T-helper 9 cell (primary cell): ENCODE data around the gene ITSN1.
"Not testable (repeated sequence)": the region's sequence is repeated elsewhere in the genome, so short reads cannot be mapped to it uniquely, and the experiment has no call there.

Source experiments
- DNase-seq: peaks from one replicate; pipeline ENCODE4 v3.0.0-alpha.2; 2020

The ITSN1 gene

DNA sequence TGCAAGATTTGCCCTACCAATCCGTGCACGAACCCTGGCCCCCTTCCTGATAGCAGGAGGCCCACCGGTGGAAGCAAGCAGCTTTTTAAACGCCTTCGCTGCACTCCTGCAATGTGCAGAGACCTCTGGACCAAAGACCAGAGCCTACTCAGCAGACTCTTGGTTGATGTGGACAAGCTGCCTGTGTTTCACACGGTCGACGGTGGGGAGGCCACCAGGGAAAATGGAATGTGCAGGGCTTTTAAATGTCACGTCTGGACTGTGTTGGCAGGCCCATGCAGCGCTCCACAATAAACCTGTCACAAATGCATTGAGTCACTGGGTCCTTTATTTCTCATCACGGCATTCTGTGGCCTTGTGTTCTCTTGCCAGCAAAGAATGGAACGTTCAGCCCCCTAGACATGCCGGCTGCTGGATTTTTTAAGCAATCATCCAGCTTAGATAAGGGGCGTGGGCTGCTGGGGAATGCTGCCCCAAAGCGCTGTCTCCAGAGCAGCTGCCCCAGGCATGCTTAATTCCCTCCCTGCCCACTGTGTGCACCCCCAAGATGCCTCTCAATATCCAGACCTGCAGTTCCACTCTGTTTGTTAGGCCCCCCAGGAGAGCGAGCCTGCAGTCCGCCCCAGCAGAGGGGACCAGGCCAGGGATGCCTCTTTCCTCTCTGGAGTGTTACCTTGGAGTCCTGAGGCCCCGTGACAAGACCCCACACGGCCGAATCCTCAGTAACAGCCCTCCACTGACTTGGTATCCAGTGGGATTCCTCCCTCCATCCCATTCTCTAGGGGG, 202.0 kb downstream of the ITSN1 start:
- DNase-seq: no peak

GRCh38 chr21:33844890-33845205, 202.5 kb downstream of the ITSN1 start:
- no peak for DNase-seq

- DNase-seq: no peak
Measured at GRCh38 chr21:33846141-33846540, 203.8 kb downstream of the ITSN1 start.

DNA sequence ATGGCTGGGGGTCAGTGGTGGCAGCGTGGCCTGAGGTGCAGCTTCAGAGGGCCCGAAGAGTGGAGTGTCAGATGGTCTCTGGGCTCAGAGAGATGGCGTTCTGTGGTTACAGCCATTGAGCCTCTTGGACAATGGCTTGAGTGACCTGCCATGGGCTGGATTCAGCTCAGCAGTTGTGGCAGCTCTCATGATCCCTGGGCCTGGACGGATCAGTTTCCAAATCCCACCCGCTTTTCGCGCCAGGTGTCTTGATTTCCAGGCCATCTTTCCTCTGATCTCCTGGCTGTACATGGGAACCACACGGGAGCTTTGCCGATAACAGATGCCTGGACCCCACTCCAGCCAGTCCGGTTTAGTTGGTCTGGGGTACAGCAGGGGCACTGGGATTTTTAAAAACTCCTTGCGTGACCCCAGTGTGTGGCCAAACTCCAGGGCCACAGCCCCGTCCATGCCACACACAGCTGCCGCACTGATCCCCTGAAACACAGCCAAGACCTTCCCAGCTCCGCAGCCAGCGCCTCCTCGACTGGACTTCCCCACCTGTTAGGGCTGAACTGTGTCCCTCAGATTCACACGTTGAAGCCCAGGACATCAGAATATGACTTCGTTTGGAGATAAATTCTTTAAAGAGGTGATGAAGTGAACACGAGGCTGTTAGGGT, 205.4 kb downstream of the ITSN1 start:
- no peak for DNase-seq

DNA sequence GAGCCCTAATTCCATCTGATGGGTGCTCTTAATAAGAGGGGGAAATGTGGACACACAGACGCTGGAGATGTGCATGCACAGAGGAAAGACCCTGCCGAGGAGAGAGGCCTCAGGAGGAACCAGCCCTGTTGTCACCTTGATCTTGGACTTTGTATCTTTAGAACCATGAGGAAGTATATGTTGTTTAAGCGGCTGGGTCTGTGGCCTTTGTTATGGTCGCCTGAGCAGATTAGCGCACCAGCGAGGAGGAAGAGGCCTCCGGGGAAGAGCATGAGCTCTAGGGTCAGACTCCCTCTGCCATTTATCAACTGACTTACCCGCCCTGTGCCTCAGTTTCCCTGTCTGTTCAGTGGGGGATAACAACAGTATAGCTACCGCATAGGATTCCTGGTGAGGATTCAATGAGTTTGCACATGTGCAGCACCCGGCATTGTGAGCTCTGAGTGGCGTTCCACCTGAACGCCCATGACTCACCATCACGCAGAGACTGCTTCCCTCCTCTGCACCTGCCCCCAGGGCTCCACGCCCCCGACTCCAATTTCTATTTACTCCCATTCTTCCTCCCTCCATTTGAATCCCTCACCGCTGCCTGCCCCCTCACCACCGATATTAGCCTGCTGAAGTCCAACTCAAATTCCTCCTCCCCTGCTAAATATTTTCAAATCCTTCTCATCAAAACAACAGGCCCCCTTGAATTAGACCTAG, 206.1 kb downstream of the ITSN1 start:
- DNase-seq: no peak

DNA sequence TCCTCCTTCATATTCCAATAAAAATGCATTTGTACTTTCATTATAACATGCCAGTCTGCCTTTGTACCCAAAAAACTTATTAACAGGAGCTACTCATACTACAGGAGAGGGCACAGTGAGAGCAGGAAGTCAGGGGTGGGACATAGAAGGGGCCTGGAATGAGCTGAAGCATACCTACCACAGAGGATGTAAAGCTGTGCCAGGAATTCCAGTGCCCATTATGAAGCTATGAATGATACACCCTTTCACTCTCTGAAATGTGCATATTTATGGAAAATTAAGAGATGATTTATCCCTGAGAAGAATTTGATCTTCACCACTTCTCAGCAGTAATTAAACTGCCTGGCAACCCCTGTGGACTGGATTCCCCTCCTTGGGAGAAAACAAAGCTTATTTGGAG, 207.5 kb downstream of the ITSN1 start:
- DNase-seq: no peak

GRCh38 chr21:33850401-33850800, 208.1 kb downstream of the ITSN1 start:
- no peak for DNase-seq

DNA sequence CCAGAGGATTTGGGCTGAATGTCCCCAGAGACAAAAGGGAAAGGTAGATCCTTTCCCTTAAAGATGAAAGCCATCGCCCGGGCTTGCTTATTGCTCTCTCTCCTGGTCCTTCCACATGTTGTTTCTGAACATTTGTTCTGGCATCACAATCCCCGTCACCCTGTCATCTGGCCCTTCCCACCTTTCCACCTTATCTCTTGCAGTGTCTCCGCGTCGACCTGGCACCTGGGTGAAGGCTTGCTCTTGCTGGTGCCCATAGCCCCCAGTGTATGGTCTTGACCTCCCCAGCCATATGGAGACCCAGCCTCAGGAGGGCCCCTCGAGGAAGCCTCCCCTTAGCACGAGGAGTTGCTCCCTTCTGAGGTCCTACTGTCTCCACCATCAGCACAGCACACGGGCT, 208.7 kb downstream of the ITSN1 start:
- no peak for DNase-seq

GRCh38 chr21:33852485-33852884, 210.2 kb downstream of the ITSN1 start:
- DNase-seq: no peak

DNA sequence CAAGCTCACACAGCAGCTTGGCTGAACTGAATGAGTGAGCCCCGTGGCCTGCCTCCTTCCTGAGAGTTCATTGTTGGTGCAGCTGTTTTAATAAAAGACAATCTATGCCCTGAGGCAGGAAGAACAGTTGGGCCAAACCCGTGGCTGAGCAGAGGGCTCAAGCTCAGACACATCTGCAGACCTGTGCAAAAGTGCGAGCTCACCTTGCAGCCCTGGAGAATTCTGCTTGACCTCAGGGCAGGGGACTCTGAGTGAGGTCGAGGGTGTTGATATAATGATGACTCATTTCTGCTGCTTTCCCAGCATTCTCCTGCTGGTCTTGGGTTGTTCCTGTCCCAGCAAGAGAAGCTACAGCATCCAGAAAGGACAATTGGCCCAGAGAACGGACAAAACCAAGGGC, 212.3 kb downstream of the ITSN1 start:
- DNase-seq: no peak

DNA sequence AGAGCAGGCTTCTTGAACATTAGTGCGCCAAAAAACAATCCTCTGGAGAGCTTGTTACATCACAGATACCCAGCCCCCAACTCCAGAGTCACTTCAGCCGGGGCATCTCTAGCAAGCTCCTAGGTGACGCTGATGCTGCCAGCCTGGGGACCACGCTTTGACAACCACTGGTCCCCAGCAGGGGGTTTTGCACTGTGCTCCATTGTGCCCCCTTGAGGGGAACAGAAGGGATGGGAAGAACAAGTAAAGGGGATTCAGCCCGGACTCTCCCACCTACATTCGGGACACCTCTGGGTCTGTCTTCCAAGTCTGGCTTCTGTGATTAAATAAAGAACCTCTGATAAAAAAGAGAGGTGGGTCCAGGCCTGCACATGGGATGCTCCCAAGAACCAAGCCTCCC, 212.9 kb downstream of the ITSN1 start:
- no peak for DNase-seq

- no peak for DNase-seq
Measured at GRCh38 chr21:33856893-33857527, 214.7 kb downstream of the ITSN1 start.

GRCh38 chr21:33857846-33858666, 215.8 kb downstream of the ITSN1 start:
- DNase-seq: no peak

DNA sequence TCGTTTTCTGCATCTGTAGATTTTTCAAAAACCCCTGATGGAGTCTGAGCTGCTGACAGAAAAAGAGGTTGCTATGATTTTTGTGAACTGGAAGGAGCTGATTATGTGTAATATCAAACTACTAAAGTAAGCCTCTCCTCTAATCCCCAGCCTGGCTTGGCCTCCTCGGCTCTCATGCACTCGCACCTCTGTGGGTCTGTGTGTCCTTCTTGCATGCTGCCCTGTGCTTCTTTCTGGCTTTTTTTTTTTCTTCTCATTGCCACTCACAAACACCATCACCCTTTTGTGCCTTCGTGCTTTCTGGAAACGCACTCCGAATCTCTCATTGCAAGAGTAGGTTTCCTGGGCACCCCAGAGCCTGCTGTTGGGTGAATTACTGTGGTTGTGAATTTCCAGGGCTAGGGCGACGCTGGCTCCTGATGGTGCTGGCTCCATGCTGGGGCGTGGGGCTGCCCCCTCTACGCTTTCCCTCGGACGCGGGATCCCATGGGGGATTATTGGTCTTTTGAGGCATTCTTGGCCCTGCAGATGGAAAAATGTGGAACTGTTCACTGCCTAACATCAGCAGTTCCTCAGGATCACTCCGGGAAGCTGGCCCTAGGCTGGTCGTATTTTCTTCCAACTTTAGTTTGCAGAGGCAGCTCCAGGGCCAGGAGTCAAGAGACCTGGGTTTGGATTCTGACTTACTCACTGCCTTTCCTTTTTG, 216.5 kb downstream of the ITSN1 start:
- DNase-seq: no peak

- no peak for DNase-seq
Measured at GRCh38 chr21:33859373-33860102, 217.2 kb downstream of the ITSN1 start.

DNA sequence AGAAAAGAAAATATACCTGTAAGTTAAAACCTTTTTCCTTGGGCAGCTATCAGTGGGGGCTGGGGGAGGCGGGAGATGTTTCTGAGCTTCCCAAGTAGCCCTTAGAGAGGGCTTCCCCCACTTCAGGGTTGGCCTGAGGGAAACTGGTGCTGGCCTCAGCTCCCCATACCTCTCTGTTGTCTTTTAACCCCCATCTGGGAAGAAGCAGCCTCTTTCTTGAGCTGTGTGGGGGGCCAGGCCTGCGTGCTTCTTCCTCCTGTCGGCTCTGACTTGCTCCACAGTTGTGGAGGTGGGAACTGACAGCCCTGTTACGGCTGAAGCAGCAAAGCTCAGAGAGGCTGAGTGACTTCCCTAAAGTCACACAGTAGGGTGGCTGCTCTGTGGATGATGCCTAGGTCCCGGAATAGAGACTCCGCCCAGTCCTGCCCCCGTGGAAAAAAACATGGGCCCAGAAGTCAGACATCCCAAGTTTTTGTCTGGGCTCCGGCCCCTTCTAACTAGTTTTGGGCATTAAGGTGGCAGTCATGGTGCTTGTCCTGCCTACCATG, 218.1 kb downstream of the ITSN1 start:
- no peak for DNase-seq

GRCh38 chr21:33861125-33861524, 218.8 kb downstream of the ITSN1 start:
- no peak for DNase-seq

GRCh38 chr21:33863191-33863590, 220.9 kb downstream of the ITSN1 start:
- not testable (repeated sequence) for DNase-seq

GRCh38 chr21:33864150-33864549, 221.8 kb downstream of the ITSN1 start:
- DNase-seq: no peak

DNA sequence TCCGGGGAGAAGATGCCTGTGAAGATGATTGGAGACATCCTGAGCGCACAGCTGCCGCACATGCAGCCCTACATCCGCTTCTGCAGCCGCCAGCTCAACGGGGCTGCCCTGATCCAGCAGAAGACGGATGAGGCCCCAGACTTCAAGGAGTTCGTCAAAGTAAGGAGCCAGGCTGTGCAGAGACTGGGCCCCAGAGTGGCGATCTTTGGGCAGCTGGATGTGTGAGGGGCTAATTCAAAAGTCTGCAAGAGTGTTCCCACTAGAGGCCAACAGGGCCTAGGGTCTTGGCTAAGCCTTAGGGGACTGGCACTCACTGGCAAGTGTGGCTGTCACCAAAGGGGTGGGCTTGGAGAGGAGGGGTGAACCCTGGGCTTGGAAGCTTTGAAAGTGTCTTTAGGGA, 222.9 kb downstream of the ITSN1 start:
- no peak for DNase-seq

- no peak for DNase-seq
Measured at GRCh38 chr21:33865996-33866575, 223.8 kb downstream of the ITSN1 start.
